Measurements from ENCODE around the gene RASSF8. TPM values are rescaled to one million over a fixed set of nuclear protein-coding genes. Genes with fewer than 3 reads are reported as not detected.

RASSF8 gene
- total RNA-seq, 3 donors from 2014 or later (not counting 1 experiment from before 2014, with no cell fraction given): 0.35 to 1.3 (median 1.2) TPM

GRCh38 chr12:26018926-26019325 lies 60.4 kb downstream of the RASSF8 start:
- no peaks in the 10 kb centered on the region for H3K27me3 ChIP-seq (ENCODE audit: control insufficient read depth, insufficient read depth, low read length)
- no peak for TF ChIP-seq CTCF (IDR thresholded peaks at IDR 0.05)
- Mint-ChIP-seq H3K27me3 (ENCODE audit: low read depth in 2 of 2) (peaks cover 6 to 9% of the 10 kb centered on the region in 2 donors), H3K36me3 (no peaks in the 10 kb centered on the region), H3K4me1 (no peaks in the 10 kb centered on the region), H3K27ac (no peak overlapping the region), H3K9me3 (no peaks in the 10 kb centered on the region), H3K4me3 (no peak overlapping the region)
- H3K4me1 ChIP-seq (ENCODE audit: control insufficient read depth, insufficient read depth, low read length): no peaks in the 10 kb centered on the region
- DNase-seq (no peak), ATAC-seq (no peak)
- intact Hi-C loops (cut with micrococcal nuclease): no loop called here
- H3K27ac ChIP-seq (ENCODE audit: low read length): no peak overlapping the region
- H3K4me3 ChIP-seq (ENCODE audit: low read length): no peak overlapping the region
- no peaks in the 10 kb centered on the region for H3K36me3 ChIP-seq (ENCODE audit: control insufficient read depth, insufficient read depth, low read length)
- WGBS (ENCODE audit: insufficient coverage): 100% methylated on average over 1 of the region's 2 CpGs
- H3K9me3 ChIP-seq (ENCODE audit: control insufficient read depth, insufficient read depth, low read length): no peaks in the 10 kb centered on the region

- no peaks in the 10 kb centered on the region for H3K27me3 ChIP-seq (ENCODE audit: control insufficient read depth, insufficient read depth, low read length)
- no peaks in the 10 kb centered on the region for H3K4me1 ChIP-seq (ENCODE audit: control insufficient read depth, insufficient read depth, low read length)
- Mint-ChIP-seq H3K36me3 (no peaks in the 10 kb centered on the region), H3K27ac (no peak overlapping the region), H3K4me1 (no peaks in the 10 kb centered on the region), H3K4me3 (no peak overlapping the region), H3K27me3 (ENCODE audit: low read depth in 2 of 2) (peaks cover 3 to 9% of the 10 kb centered on the region in 2 donors), H3K9me3 (no peaks in the 10 kb centered on the region)
- intact Hi-C loops (cut with micrococcal nuclease): no loop called here
- DNase-seq (no peak), ATAC-seq (no peak)
- no peak for TF ChIP-seq CTCF (IDR thresholded peaks at IDR 0.05)
- H3K4me3 ChIP-seq (ENCODE audit: low read length): no peak overlapping the region
- 43% methylated on average over 2 of the region's 2 CpGs for WGBS (ENCODE audit: insufficient coverage)
- no peak overlapping the region for H3K27ac ChIP-seq (ENCODE audit: low read length)
- H3K9me3 ChIP-seq (ENCODE audit: control insufficient read depth, insufficient read depth, low read length): no peaks in the 10 kb centered on the region
- no peaks in the 10 kb centered on the region for H3K36me3 ChIP-seq (ENCODE audit: control insufficient read depth, insufficient read depth, low read length)
These were observed 63.1 kb downstream of the RASSF8 start for GRCh38 chr12:26021534-26021933.

- no peak for ATAC-seq
- H3K9me3 ChIP-seq (ENCODE audit: control insufficient read depth, insufficient read depth, low read length): no peaks in the 10 kb centered on the region
- no peaks in the 10 kb centered on the region for H3K4me1 ChIP-seq (ENCODE audit: control insufficient read depth, insufficient read depth, low read length)
- H3K36me3 ChIP-seq (ENCODE audit: control insufficient read depth, insufficient read depth, low read length): no peaks in the 10 kb centered on the region
- Mint-ChIP-seq H3K36me3 (no peaks in the 10 kb centered on the region), H3K27ac (no peak overlapping the region), H3K4me1 (no peaks in the 10 kb centered on the region), H3K27me3 (ENCODE audit: low read depth in 2 of 2) (peaks cover 3 to 9% of the 10 kb centered on the region in 2 donors), H3K9me3 (no peaks in the 10 kb centered on the region), H3K4me3 (no peak overlapping the region)
- TF ChIP-seq CTCF (IDR thresholded peaks at IDR 0.05): no peak
- H3K4me3 ChIP-seq (ENCODE audit: low read length): no peak overlapping the region
- no peaks in the 10 kb centered on the region for H3K27me3 ChIP-seq (ENCODE audit: control insufficient read depth, insufficient read depth, low read length)
- no peak for DNase-seq
- H3K27ac ChIP-seq (ENCODE audit: low read length): no peak overlapping the region
- 95% methylated on average over 2 of the region's 3 CpGs for WGBS (ENCODE audit: insufficient coverage)
- intact Hi-C loops (cut with micrococcal nuclease): no loop called here
These were observed 63.6 kb downstream of the RASSF8 start for GRCh38 chr12:26022043-26022442.

- intact Hi-C loops (cut with micrococcal nuclease): no loop called here
- DNase-seq (no peak), ATAC-seq (no peak)
- Mint-ChIP-seq H3K36me3 (no peaks in the 10 kb centered on the region), H3K4me3 (no peak overlapping the region), H3K27me3 (ENCODE audit: low read depth in 2 of 2) (peaks cover 6 to 7% of the 10 kb centered on the region in 2 donors), H3K27ac (no peak overlapping the region), H3K4me1 (no peaks in the 10 kb centered on the region), H3K9me3 (no peaks in the 10 kb centered on the region)
- Histone ChIP-seq H3K36me3 (ENCODE audit: control insufficient read depth, insufficient read depth, low read length) (no peaks in the 10 kb centered on the region), H3K27ac (ENCODE audit: low read length) (no peak overlapping the region), H3K9me3 (ENCODE audit: control insufficient read depth, insufficient read depth, low read length) (no peaks in the 10 kb centered on the region), H3K27me3 (ENCODE audit: control insufficient read depth, insufficient read depth, low read length) (no peaks in the 10 kb centered on the region), H3K4me3 (ENCODE audit: low read length) (no peak overlapping the region), H3K4me1 (ENCODE audit: control insufficient read depth, insufficient read depth, low read length) (no peaks in the 10 kb centered on the region)
- no peak for TF ChIP-seq CTCF (IDR thresholded peaks at IDR 0.05)
- WGBS (ENCODE audit: insufficient coverage): 100% methylated on average over 1 of the region's 1 CpG
These were observed 68.2 kb downstream of the RASSF8 start for GRCh38 chr12:26026713-26027112.

Data from natural killer cell (primary cell).